Loucy (cell line): ENCODE results near the gene MRPS18B.

ENCODE experiments used
- CTCF ChIP-seq: fragments of 200-600 bp; sonication (generic); conservative IDR thresholded peaks from 2 replicates; pipeline ENCODE4 v1.5.1; 2014; ENCODE audit warnings: mild to moderate bottlenecking, antibody characterized with exemption, low read length
- EZH2phosphoT487 ChIP-seq: fragments of 200-600 bp; IDR thresholded peaks from 2 replicates; pipeline ENCODE4 v1.6.1; 2018; ENCODE audit warnings: antibody characterized with exemption, mild to moderate bottlenecking, moderate library complexity, borderline replicate concordance

- TF ChIP-seq CTCF (no peak), EZH2phosphoT487 (no peak)
Measured at GRCh38 chr6:30619561-30619960, 1.9 kb downstream of the MRPS18B start.
